ENCODE data around the gene KIF26B.

DNA sequence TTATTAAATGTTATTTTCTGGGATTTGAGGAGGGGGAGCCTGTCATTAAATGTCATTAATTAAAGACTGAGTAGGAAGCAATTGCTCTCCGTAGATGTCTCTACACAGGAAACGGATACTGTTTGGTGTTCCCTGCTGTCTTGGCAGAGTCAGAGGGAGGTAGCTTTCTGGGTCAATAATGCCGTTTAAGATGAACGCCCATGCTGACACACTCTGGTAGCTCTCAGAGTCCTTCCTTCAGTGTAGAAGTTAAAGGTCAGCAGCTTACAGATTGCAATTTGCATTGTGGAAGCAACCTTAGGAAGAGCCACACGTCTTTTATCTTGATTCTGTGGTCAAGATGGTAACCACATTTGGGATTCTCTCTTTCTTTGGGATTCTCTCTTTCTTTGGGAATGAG, 257.5 kb downstream of the KIF26B start:
- no peak for TF ChIP-seq EZH2phosphoT487 (conservative IDR thresholded peaks at IDR 0.05; ENCODE audit: low read length)
- TF ChIP-seq, protein P1, sequence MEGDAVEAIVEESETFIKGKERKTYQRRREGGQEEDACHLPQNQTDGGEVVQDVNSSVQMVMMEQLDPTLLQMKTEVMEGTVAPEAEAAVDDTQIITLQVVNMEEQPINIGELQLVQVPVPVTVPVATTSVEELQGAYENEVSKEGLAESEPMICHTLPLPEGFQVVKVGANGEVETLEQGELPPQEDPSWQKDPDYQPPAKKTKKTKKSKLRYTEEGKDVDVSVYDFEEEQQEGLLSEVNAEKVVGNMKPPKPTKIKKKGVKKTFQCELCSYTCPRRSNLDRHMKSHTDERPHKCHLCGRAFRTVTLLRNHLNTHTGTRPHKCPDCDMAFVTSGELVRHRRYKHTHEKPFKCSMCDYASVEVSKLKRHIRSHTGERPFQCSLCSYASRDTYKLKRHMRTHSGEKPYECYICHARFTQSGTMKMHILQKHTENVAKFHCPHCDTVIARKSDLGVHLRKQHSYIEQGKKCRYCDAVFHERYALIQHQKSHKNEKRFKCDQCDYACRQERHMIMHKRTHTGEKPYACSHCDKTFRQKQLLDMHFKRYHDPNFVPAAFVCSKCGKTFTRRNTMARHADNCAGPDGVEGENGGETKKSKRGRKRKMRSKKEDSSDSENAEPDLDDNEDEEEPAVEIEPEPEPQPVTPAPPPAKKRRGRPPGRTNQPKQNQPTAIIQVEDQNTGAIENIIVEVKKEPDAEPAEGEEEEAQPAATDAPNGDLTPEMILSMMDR (IDR thresholded peaks at IDR 0.05; ENCODE audit: insufficient read depth, low read length, poor library complexity, severe bottlenecking) = no peak

All from SU-DHL-6 (cell line).